Neural cell (in vitro differentiated cells): ENCODE results near the gene DNAJC5G. TPM values are rescaled to one million over a fixed set of nuclear protein-coding genes. Genes with fewer than 3 reads are reported as not detected.

ENCODE experiments used
- H2AFZ ChIP-seq: fragments of 200-600, 300-800 bp; sonication (generic), shearing (Covaris generic); 2 replicates; pipeline ENCODE4 v1.6.0; 2014; ENCODE audit warnings: low read depth, mild to moderate bottlenecking, antibody characterized with exemption, low read length, moderate library complexity
- H3F3A ChIP-seq: fragments of 200-600 bp; shearing (Covaris generic); 2 replicates; pipeline ENCODE4 v1.6.1; 2016; ENCODE audit warnings: mild to moderate bottlenecking, moderate library complexity, mixed read lengths, antibody characterized with exemption, low read length; ENCODE audit not compliant: insufficient read depth, poor library complexity, severe bottlenecking
- H3K27ac ChIP-seq: fragments of 200-600, 300-800 bp; sonication (generic), shearing (Covaris generic); 2 replicates; pipeline ENCODE4 v1.5.1; 2014; ENCODE audit warnings: mild to moderate bottlenecking, low read length, moderate library complexity
- H3K27me3 ChIP-seq: fragments of 300-800, 200-600 bp; sonication (generic), shearing (Covaris generic); 2 replicates; pipeline ENCODE4 v1.6.0; 2014; ENCODE audit warnings: mild to moderate bottlenecking, low read depth, low read length, moderate library complexity; ENCODE audit not compliant: insufficient read depth
- H3K36me3 ChIP-seq: fragments of 300-800, 200-600 bp; sonication (generic), shearing (Covaris generic); 2 replicates; pipeline ENCODE4 v1.5.1; 2014; ENCODE audit warnings: mild to moderate bottlenecking, antibody characterized with exemption, low read length, moderate library complexity; ENCODE audit not compliant: insufficient read depth
- H3K4me2 ChIP-seq: fragments of 300-800, 200-600 bp; sonication (generic), shearing (Covaris generic); 2 replicates; pipeline ENCODE4 v1.6.0; 2014; ENCODE audit warnings: mild to moderate bottlenecking, low read length
- H3K4me3 ChIP-seq: fragments of 300-800, 200-600 bp; sonication (generic), shearing (Covaris generic); 2 replicates; pipeline ENCODE4 v1.5.1; 2014; ENCODE audit warnings: mild to moderate bottlenecking, low read length, moderate library complexity
- H3K79me2 ChIP-seq: fragments of 200-600 bp; shearing (Covaris generic); replicated peaks from 2 replicates; pipeline ENCODE4 v1.6.0; 2014; ENCODE audit warnings: mild to moderate bottlenecking, low read length, moderate library complexity; ENCODE audit not compliant: insufficient read depth
- H3K9ac ChIP-seq: fragments of 300-800, 200-600 bp; sonication (generic), shearing (Covaris generic); 2 replicates; pipeline ENCODE4 v1.6.1; 2016; ENCODE audit warnings: mild to moderate bottlenecking, low read length, mixed read lengths
- H3K9me2 ChIP-seq: fragments of 200-600 bp; shearing (Covaris generic); 2 replicates; pipeline ENCODE4 v1.6.1; 2016; ENCODE audit warnings: mild to moderate bottlenecking, low read length, mixed read lengths; ENCODE audit not compliant: insufficient read depth
- H3K9me3 ChIP-seq: fragments of 200-600, 300-800 bp; sonication (generic), shearing (Covaris generic); 2 replicates; pipeline ENCODE4 v1.6.1; 2016; ENCODE audit warnings: mild to moderate bottlenecking, mixed run types, low read length, moderate library complexity, mixed read lengths
- H4K20me1 ChIP-seq: fragments of 200-600 bp; shearing (Covaris generic); 2 replicates; pipeline ENCODE4 v1.6.1; 2016; ENCODE audit warnings: mild to moderate bottlenecking, mixed run types; ENCODE audit not compliant: insufficient read depth
- EP300 ChIP-seq: fragments of 450-650 bp; conservative IDR thresholded peaks from 2 replicates; pipeline ENCODE4 v1.6.1; 2014; ENCODE audit warnings: antibody characterized with exemption, mild to moderate bottlenecking, moderate library complexity; ENCODE audit not compliant: poor library complexity, severe bottlenecking
- EZH2 ChIP-seq: fragments of 200-600, 300-800 bp; shearing (Covaris generic), sonication (generic); IDR thresholded peaks from 2 replicates; pipeline ENCODE4 v1.6.1; 2014; ENCODE audit warnings: antibody characterized with exemption, low read length, borderline replicate concordance, mild to moderate bottlenecking; ENCODE audit not compliant: insufficient read depth, poor library complexity, severe bottlenecking
- MXI1 ChIP-seq: fragments of 450-650 bp; conservative IDR thresholded peaks from 2 replicates; pipeline ENCODE4 v1.6.1; 2014; ENCODE audit warnings: antibody characterized with exemption, mild to moderate bottlenecking; ENCODE audit not compliant: poor library complexity, severe bottlenecking
- POLR2AphosphoS5 ChIP-seq: IDR thresholded peaks from 2 replicates; pipeline ENCODE4 v1.6.1; 2012
- RAD21 ChIP-seq: fragments of 450-650 bp; conservative IDR thresholded peaks from 2 replicates; pipeline ENCODE4 v1.6.1; 2014; ENCODE audit warnings: antibody characterized with exemption, mild to moderate bottlenecking, moderate library complexity
- SMC3 ChIP-seq: fragments of 450-650 bp; conservative IDR thresholded peaks from 2 replicates; pipeline ENCODE4 v1.6.1; 2014; ENCODE audit warnings: antibody characterized with exemption, mild to moderate bottlenecking, moderate library complexity; ENCODE audit not compliant: poor library complexity
- TAF1 ChIP-seq: IDR thresholded peaks from 2 replicates; pipeline ENCODE4 v1.6.1; 2012; ENCODE audit warnings: low read depth
- polyA plus RNA-seq: library from polyadenylated mRNA; depleted of rRNA; stranded (reverse); fragments of >200 nt; gene quantifications from 2 replicates; pipeline ENCODE4 v1.2.3, GENCODE V29; 2014
- TF ChIP-seq, protein P1 (sequence below): IDR thresholded peaks from 2 replicates; pipeline ENCODE4 v1.6.1; 2012; ENCODE audit warnings: borderline replicate concordance
- TF ChIP-seq, protein P2 (sequence below): fragments of 450-650 bp; IDR thresholded peaks from 2 replicates; pipeline ENCODE4 v1.5.1; 2014; ENCODE audit warnings: antibody characterized with exemption, mild to moderate bottlenecking, moderate library complexity; ENCODE audit not compliant: poor library complexity, severe bottlenecking

Gene DNAJC5G
- polyA plus RNA-seq, 1 donor from 2014 or later = not detected

GRCh38 chr2:27227501-27227900 is 47.7 kb upstream of the DNAJC5G start:
- H3K9me3 ChIP-seq = no peaks in the 10 kb centered on the region
- H2AFZ ChIP-seq = no peak overlapping the region
- H3K9ac ChIP-seq = no peak overlapping the region
- H3K36me3 ChIP-seq = no peaks in the 10 kb centered on the region
- no peaks in the 10 kb centered on the region for H3F3A ChIP-seq
- H3K4me3 ChIP-seq = no peak overlapping the region
- TF ChIP-seq EP300 (no peak), RAD21 (no peak), SMC3 (no peak), EZH2 (no peak)
- TF ChIP-seq, protein P1, sequence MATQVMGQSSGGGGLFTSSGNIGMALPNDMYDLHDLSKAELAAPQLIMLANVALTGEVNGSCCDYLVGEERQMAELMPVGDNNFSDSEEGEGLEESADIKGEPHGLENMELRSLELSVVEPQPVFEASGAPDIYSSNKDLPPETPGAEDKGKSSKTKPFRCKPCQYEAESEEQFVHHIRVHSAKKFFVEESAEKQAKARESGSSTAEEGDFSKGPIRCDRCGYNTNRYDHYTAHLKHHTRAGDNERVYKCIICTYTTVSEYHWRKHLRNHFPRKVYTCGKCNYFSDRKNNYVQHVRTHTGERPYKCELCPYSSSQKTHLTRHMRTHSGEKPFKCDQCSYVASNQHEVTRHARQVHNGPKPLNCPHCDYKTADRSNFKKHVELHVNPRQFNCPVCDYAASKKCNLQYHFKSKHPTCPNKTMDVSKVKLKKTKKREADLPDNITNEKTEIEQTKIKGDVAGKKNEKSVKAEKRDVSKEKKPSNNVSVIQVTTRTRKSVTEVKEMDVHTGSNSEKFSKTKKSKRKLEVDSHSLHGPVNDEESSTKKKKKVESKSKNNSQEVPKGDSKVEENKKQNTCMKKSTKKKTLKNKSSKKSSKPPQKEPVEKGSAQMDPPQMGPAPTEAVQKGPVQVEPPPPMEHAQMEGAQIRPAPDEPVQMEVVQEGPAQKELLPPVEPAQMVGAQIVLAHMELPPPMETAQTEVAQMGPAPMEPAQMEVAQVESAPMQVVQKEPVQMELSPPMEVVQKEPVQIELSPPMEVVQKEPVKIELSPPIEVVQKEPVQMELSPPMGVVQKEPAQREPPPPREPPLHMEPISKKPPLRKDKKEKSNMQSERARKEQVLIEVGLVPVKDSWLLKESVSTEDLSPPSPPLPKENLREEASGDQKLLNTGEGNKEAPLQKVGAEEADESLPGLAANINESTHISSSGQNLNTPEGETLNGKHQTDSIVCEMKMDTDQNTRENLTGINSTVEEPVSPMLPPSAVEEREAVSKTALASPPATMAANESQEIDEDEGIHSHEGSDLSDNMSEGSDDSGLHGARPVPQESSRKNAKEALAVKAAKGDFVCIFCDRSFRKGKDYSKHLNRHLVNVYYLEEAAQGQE = no peak
- no peak overlapping the region for H3K27ac ChIP-seq
- no peaks in the 10 kb centered on the region for H3K27me3 ChIP-seq
- H4K20me1 ChIP-seq = no peaks in the 10 kb centered on the region
- H3K4me2 ChIP-seq = no peak overlapping the region
- H3K9me2 ChIP-seq = no peaks in the 10 kb centered on the region
- H3K79me2 ChIP-seq = no peaks in the 10 kb centered on the region

- no peak overlapping the region for H3K9ac ChIP-seq
- H4K20me1 ChIP-seq = no peaks in the 10 kb centered on the region
Measured at GRCh38 chr2:27231921-27232320, 43.3 kb upstream of the DNAJC5G start.

More at GRCh38 chr2:27231921-27232320, 43.3 kb upstream of the DNAJC5G start:
- no peaks in the 10 kb centered on the region for H3K36me3 ChIP-seq
- no peaks in the 10 kb centered on the region for H3F3A ChIP-seq
- no peak overlapping the region for H3K4me3 ChIP-seq
- no peak overlapping the region for H2AFZ ChIP-seq
- no peaks in the 10 kb centered on the region for H3K9me3 ChIP-seq
- H3K79me2 ChIP-seq = no peaks in the 10 kb centered on the region
- no peaks in the 10 kb centered on the region for H3K9me2 ChIP-seq
- TF ChIP-seq POLR2AphosphoS5 (no peak), TAF1 (no peak), SMC3 (no peak), RAD21 (no peak), MXI1 (no peak), EZH2 (no peak), EP300 (no peak)
- TF ChIP-seq, protein P2, sequence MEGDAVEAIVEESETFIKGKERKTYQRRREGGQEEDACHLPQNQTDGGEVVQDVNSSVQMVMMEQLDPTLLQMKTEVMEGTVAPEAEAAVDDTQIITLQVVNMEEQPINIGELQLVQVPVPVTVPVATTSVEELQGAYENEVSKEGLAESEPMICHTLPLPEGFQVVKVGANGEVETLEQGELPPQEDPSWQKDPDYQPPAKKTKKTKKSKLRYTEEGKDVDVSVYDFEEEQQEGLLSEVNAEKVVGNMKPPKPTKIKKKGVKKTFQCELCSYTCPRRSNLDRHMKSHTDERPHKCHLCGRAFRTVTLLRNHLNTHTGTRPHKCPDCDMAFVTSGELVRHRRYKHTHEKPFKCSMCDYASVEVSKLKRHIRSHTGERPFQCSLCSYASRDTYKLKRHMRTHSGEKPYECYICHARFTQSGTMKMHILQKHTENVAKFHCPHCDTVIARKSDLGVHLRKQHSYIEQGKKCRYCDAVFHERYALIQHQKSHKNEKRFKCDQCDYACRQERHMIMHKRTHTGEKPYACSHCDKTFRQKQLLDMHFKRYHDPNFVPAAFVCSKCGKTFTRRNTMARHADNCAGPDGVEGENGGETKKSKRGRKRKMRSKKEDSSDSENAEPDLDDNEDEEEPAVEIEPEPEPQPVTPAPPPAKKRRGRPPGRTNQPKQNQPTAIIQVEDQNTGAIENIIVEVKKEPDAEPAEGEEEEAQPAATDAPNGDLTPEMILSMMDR = no peak
- TF ChIP-seq, protein P1 = no peak
- no peak overlapping the region for H3K4me2 ChIP-seq
- H3K27ac ChIP-seq = no peak overlapping the region
- no peaks in the 10 kb centered on the region for H3K27me3 ChIP-seq
